Mesothelial cell of epicardium (in vitro differentiated cells): ENCODE results near the gene FPR1. TPM values are rescaled to one million over a fixed set of nuclear protein-coding genes. Genes with fewer than 3 reads are reported as not detected.

Source experiments
- DNase-seq, 2 experiments: peaks; one replicate each; pipeline ENCODE4 v3.0.0; 2021; ENCODE audit warnings: low spot score in 2 of 2; ENCODE audit not compliant: unreplicated experiment in 2 of 2
- H3K27ac Mint-ChIP-seq: 2 replicates; pipeline ENCODE4 v1.8.0; 2021; ENCODE audit warnings: mixed read lengths
- H3K27me3 Mint-ChIP-seq: 2 replicates; pipeline ENCODE4 v1.8.0; 2021; ENCODE audit warnings: low read depth, mixed read lengths
- H3K36me3 Mint-ChIP-seq: 2 replicates; pipeline ENCODE4 v1.8.0; 2021; ENCODE audit warnings: mixed read lengths
- H3K4me1 Mint-ChIP-seq: 2 replicates; pipeline ENCODE4 v1.8.0; 2021; ENCODE audit warnings: mixed read lengths
- H3K4me3 Mint-ChIP-seq: 2 replicates; pipeline ENCODE4 v1.8.0; 2021; ENCODE audit warnings: mild to moderate bottlenecking, moderate library complexity, mixed read lengths
- H3K9me3 Mint-ChIP-seq: 2 replicates; pipeline ENCODE4 v1.8.0; 2021; ENCODE audit warnings: mixed read lengths
- total RNA-seq: library from RNA; stranded (reverse); gene quantifications from 3 replicates; pipeline ENCODE4 v1.2.1, GENCODE V29; 2021
- TF ChIP-seq, protein P1 (sequence below): fragments of 200-600 bp; sonication (generic); IDR thresholded peaks from one replicate; pipeline ENCODE4 v1.5.0; 2021; ENCODE audit warnings: antibody characterized with exemption; ENCODE audit not compliant: unreplicated experiment

The FPR1 gene, protein sequence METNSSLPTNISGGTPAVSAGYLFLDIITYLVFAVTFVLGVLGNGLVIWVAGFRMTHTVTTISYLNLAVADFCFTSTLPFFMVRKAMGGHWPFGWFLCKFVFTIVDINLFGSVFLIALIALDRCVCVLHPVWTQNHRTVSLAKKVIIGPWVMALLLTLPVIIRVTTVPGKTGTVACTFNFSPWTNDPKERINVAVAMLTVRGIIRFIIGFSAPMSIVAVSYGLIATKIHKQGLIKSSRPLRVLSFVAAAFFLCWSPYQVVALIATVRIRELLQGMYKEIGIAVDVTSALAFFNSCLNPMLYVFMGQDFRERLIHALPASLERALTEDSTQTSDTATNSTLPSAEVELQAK
- not detected in 3 replicates for total RNA-seq

DNA sequence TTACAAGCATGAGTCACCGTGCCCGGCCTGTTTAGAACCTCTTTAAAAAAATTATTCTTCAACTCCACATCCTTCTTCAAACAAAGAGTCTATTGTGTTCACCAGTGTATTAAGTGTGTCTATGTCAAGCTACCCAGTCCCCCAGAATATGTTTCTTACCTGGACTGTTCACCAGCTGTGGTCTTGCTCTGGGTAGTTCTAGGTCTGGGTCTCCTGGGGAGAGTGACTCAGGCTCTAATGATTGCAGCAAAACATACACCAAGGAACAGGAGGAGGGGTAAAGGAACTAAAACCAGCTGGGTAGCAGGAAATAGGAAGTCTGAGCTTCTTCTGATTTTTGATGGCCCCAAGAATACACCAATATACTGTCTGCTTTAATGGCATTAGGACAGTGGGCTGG is at the start of gene FPR1:
Gene FPR1 (minus strand): TSS at position 224 of the 400 bp plus-strand sequence. CDS start 4,884 bp downstream, outside the sequence.
- Mint-ChIP-seq H3K4me1 (no peaks in the 10 kb centered on the region), H3K9me3 (peaks cover 62% of the 10 kb centered on the region), H3K27me3 (no peaks in the 10 kb centered on the region), H3K4me3 (no peak within 1 kb of the TSS), H3K27ac (no peak within 1 kb of the TSS), H3K36me3 (no peaks in the 10 kb centered on the region)
- TF ChIP-seq, protein P1, sequence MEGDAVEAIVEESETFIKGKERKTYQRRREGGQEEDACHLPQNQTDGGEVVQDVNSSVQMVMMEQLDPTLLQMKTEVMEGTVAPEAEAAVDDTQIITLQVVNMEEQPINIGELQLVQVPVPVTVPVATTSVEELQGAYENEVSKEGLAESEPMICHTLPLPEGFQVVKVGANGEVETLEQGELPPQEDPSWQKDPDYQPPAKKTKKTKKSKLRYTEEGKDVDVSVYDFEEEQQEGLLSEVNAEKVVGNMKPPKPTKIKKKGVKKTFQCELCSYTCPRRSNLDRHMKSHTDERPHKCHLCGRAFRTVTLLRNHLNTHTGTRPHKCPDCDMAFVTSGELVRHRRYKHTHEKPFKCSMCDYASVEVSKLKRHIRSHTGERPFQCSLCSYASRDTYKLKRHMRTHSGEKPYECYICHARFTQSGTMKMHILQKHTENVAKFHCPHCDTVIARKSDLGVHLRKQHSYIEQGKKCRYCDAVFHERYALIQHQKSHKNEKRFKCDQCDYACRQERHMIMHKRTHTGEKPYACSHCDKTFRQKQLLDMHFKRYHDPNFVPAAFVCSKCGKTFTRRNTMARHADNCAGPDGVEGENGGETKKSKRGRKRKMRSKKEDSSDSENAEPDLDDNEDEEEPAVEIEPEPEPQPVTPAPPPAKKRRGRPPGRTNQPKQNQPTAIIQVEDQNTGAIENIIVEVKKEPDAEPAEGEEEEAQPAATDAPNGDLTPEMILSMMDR: no peak
- no peak for DNase-seq

DNA sequence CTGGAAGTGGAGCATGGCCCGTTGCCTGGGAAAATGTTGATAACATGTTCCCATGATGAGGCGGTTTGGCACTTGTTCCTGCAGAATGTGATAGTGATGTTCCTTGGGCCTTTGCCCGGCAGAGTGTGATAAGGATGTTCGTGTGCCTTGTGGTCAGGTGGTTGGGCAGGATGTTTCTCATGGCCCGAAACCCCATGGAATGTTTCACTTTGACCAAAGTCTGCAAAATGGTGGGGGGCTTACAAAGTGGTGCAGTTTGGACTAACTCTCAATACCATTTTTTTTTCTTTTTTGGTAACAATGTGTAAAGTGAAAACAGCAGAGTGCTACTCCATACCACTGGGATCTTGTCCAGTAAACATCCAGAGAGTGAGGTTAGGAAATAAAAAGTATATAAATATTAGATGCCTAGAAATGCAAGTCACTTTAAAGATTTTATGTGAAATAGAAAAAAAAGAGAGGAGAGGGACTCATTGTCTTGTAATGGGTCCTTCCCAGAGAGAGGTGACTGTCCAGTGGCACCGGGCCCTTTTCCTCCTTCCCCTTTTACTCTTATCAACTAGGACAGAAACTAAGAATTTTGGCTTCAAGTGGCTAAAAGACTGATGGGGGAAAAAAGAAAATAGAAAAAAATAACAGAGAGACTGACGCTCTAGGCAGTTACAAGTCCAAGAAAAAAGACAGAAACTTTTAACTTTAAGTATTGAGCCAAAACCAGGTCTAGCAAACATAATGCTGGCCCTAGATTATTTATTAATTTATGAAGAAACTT is 49.0 kb upstream of the FPR1 start:
- Mint-ChIP-seq H3K4me3 (no peak overlapping the region), H3K36me3 (no peaks in the 10 kb centered on the region), H3K9me3 (peaks cover 64% of the 10 kb centered on the region), H3K27me3 (no peaks in the 10 kb centered on the region), H3K4me1 (no peaks in the 10 kb centered on the region), H3K27ac (no peak overlapping the region)
- TF ChIP-seq, protein P1: no peak
- DNase-seq: no peak

DNA sequence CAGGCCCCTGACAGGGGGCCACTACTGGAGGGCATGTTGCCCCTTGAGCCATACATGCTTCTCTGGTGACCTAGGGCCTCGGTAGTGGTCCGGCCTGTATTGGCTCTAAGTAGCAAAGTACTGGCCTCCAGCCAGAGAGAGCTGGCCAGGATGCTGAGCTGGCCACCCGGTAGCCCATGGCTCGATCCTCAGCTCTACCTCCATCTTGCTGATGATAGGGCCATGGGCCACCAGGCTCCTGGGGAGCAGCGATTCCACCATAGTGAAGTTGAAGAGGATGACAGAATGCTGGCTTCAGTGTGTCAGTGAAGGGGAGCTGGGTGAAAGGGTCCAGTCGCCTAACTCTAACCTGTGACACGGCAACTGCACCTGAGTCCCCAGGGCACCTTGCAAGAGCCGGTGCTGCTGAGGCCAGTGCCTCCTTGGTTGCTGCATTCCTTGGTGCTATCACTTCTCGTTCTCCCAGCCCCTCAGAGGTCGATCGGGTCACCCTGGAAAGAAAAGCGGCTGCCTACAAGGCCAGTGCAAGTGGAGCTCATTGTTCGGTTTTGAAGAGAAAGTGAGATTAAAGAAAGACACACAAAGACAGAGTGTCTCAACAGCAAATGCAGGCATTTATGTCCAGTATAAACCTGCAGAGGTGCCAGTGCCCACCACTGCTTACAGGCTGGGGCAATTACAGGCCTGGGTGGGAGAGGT is 48.2 kb upstream of the FPR1 start:
- no peak overlapping the region for H3K27ac Mint-ChIP-seq
- no peaks in the 10 kb centered on the region for H3K4me1 Mint-ChIP-seq
- no peak overlapping the region for H3K4me3 Mint-ChIP-seq
- H3K27me3 Mint-ChIP-seq: no peaks in the 10 kb centered on the region
- no peaks in the 10 kb centered on the region for H3K36me3 Mint-ChIP-seq
- TF ChIP-seq, protein P1: no peak
- peaks cover 67% of the 10 kb centered on the region for H3K9me3 Mint-ChIP-seq
- no peak for DNase-seq

DNA sequence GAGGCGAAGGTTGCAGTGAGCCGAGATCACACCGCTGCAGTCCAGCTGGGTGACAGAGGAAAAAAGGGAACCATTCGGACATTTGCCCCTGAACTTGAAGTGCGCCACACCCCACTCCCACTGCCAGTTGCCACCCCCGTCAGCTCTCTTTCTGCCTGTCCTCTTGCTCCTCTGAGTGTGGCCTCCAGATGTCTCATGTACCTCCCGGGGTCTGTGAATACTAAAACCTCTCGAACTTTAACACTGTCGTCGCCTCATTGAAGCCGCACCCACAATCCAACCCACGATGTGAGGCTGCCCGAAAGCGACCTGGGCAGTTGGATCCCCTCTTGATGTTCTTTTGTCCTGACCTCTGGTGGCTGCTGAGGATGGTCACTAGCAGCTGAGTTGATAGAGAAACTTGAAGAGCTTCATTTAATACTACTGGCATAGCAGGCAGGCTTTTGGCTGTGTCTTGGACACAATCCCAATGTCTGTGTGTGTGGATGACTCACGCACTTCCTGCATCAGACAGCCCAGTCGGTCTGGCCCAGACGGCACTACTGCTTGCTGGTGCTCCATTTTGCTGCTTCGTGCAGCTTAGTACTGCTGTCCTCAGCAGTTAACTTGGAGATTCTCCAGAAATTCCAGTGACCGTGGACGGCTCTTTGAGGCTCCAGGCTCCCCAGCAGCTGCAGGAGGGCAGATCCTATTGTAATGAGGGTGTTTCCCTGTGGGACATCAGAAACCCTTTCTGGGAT is 47.5 kb upstream of the FPR1 start:
- DNase-seq: no peak
- no peak overlapping the region for H3K27ac Mint-ChIP-seq
- H3K9me3 Mint-ChIP-seq: peaks cover 70% of the 10 kb centered on the region
- no peaks in the 10 kb centered on the region for H3K27me3 Mint-ChIP-seq
- H3K4me1 Mint-ChIP-seq: no peaks in the 10 kb centered on the region
- H3K4me3 Mint-ChIP-seq: no peak overlapping the region
- TF ChIP-seq, protein P1: no peak
- no peaks in the 10 kb centered on the region for H3K36me3 Mint-ChIP-seq

DNA sequence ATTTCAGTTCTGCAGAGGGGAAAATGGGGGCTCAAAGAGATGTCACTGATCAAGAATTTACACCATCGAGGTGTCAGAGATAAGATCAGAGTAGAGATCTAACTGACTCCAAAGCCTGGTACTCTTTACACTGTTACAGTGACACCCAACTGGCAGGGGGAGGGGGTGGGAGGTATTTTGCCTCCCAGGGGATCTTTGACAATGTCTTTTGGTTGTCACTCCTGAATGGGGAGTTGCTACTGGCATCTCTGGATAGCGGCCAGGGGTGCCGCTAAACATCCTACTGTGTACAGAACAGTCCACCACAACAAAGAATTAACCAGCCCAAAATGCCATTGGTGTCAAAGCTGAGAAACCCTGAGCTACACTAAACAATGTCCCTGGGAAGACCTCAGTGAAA is 46.4 kb upstream of the FPR1 start:
- Mint-ChIP-seq H3K27me3 (no peaks in the 10 kb centered on the region), H3K4me3 (no peak overlapping the region), H3K4me1 (no peaks in the 10 kb centered on the region), H3K27ac (no peak overlapping the region), H3K36me3 (no peaks in the 10 kb centered on the region), H3K9me3 (peaks cover 69% of the 10 kb centered on the region)
- TF ChIP-seq, protein P1: no peak
- DNase-seq: no peak
